HEK293T (cell line): ENCODE measurements around the gene HSD11B1L.

ENCODE experiments used
- FOXA1 ChIP-seq: fragments of 450-650 bp; IDR thresholded peaks from 2 replicates; pipeline ENCODE4 v1.6.1; 2016; ENCODE audit warnings: mild to moderate bottlenecking
- FOXM1 ChIP-seq: fragments of 450-650 bp; IDR thresholded peaks from 2 replicates; pipeline ENCODE4 v1.6.1; 2017; ENCODE audit warnings: mild to moderate bottlenecking, borderline replicate concordance
- ZNF384 ChIP-seq: fragments of 450-650 bp; IDR thresholded peaks from 2 replicates; pipeline ENCODE4 v1.6.1; 2016

- TF ChIP-seq FOXA1: no peak
- TF ChIP-seq FOXM1: no peak
- TF ChIP-seq ZNF384: no peak
These were observed 30.9 kb downstream of the HSD11B1L start for GRCh38 chr19:5711713-5712161.
